Endothelial cell of umbilical vein (primary cell): ENCODE data around the gene PDE11A. TPM values are rescaled to one million over a fixed set of nuclear protein-coding genes. Genes with fewer than 3 reads are reported as not detected.

Source experiments
- BruUV-seq: library from RNA; stranded (reverse); fragments of 400-500 nt; replicated peaks from 2 replicates; lab custom pipeline; 2021; lab: Mats Ljungman, UMichigan
- CTCF ChIA-PET: fragments of 300-600, 350-600 bp; sonication (Branson Sonifier 250); formaldehyde crosslinking; loops from one replicate; lab custom pipeline; 2021; ENCODE audit warnings: antibody characterized with exemption, inconsistent platforms; lab: Charles Lee
- POLR2A ChIA-PET: fragments of 300-600, 350-600 bp; sonication (Branson Sonifier 250); formaldehyde crosslinking; loops from one replicate; lab custom pipeline; 2021; ENCODE audit warnings: antibody characterized with exemption, inconsistent platforms; lab: Charles Lee
- DNase-seq: peaks from one replicate; pipeline ENCODE4 v3.0.0-alpha.2; 2011; ENCODE audit warnings: low read depth, low spot score
- FAIRE-seq: peaks from 2 replicates; lab custom pipeline; 2011; peaks lifted over from hg19 to GRCh38; lab: Jason Lieb, UNC
- H2AFZ ChIP-seq: 2 replicates; pipeline ENCODE4 v1.6.0; 2012; ENCODE audit warnings: low read depth, low read length, control low read depth, inconsistent platforms
- H3K27ac ChIP-seq: 2 replicates; pipeline ENCODE4 v1.5.1; 2011; ENCODE audit warnings: low read depth, mild to moderate bottlenecking, control low read depth, low read length, moderate library complexity; ENCODE audit not compliant: insufficient read depth
- H3K27me3 ChIP-seq, 2 experiments: 2 replicates each; pipeline versions ENCODE4 v1.6.0 to v1.6.1; 2011; ENCODE audit warnings: low read length in 2 of 2, mixed read lengths in 1 of 2; ENCODE audit not compliant: control insufficient read depth in 2 of 2, insufficient read depth in 2 of 2
- H3K36me3 ChIP-seq, 2 experiments: 2 replicates in 1 of 2; 3 replicates in 1 of 2; pipeline ENCODE4 v1.5.1; 2011; ENCODE audit warnings: low read length in 2 of 2, mild to moderate bottlenecking in 1 of 2, moderate library complexity in 1 of 2; ENCODE audit not compliant: control insufficient read depth in 2 of 2, insufficient read depth in 2 of 2; ENCODE audit errors: extremely low read depth in 1 of 2
- H3K4me1 ChIP-seq: 3 replicates; pipeline ENCODE4 v1.5.1; 2011; ENCODE audit warnings: mild to moderate bottlenecking, low read length; ENCODE audit not compliant: control insufficient read depth, insufficient read depth; ENCODE audit errors: extremely low read depth
- H3K4me2 ChIP-seq: 2 replicates; pipeline ENCODE4 v1.6.1; 2011; ENCODE audit warnings: low read length, control low read depth, mixed read lengths; ENCODE audit not compliant: insufficient read depth
- H3K4me3 ChIP-seq, 3 experiments: fragments of 200-600 bp in 1 of 3; sonication (generic), shearing (Covaris generic) in 1 of 3; replicated peaks in 1 of 3; 2 replicates each; pipeline ENCODE4 v1.5.1; 2011 to 2016; ENCODE audit warnings: control low read depth in 3 of 3, low read length in 3 of 3, mild to moderate bottlenecking in 2 of 3, inconsistent platforms in 1 of 3, low read depth in 1 of 3, moderate library complexity in 1 of 3; ENCODE audit not compliant: insufficient read depth in 1 of 3
- H3K79me2 ChIP-seq: 2 replicates; pipeline ENCODE4 v1.6.0; 2012; ENCODE audit warnings: low read length, inconsistent platforms; ENCODE audit not compliant: control insufficient read depth, insufficient read depth
- H3K9ac ChIP-seq: replicated peaks from 2 replicates; pipeline ENCODE3; 2011; ENCODE audit warnings: low read length, control low read depth; ENCODE audit not compliant: insufficient read depth; ENCODE audit errors: extremely low read depth
- H3K9me1 ChIP-seq: replicated peaks from 3 replicates; pipeline ENCODE4 v1.6.0; 2011; ENCODE audit warnings: mild to moderate bottlenecking, low read length; ENCODE audit not compliant: control insufficient read depth, insufficient read depth; ENCODE audit errors: extremely low read depth
- H3K9me3 ChIP-seq: replicated peaks from 2 replicates; pipeline ENCODE4 v1.5.1; 2012; ENCODE audit warnings: low read length, inconsistent platforms; ENCODE audit not compliant: control insufficient read depth, insufficient read depth
- H4K20me1 ChIP-seq: replicated peaks from 2 replicates; pipeline ENCODE3; 2011; ENCODE audit warnings: mild to moderate bottlenecking, low read length; ENCODE audit not compliant: control insufficient read depth, insufficient read depth; ENCODE audit errors: extremely low read depth
- CTCF ChIP-seq, 2 donors: IDR thresholded peaks; 1 replicate in 1 of 2; 2 replicates in 1 of 2; pipeline ENCODE4 v1.5.1; 2011; ENCODE audit warnings: low read length in 2 of 2, mild to moderate bottlenecking in 2 of 2, moderate library complexity in 2 of 2, control low read depth in 1 of 2, inconsistent platforms in 1 of 2, low read depth in 1 of 2; ENCODE audit not compliant: insufficient read depth in 1 of 2; ENCODE audit errors: extremely low read depth in 1 of 2
- EZH2 ChIP-seq: IDR thresholded peaks from 2 replicates; pipeline ENCODE4 v1.6.1; 2012; ENCODE audit warnings: borderline replicate concordance, low read depth, mild to moderate bottlenecking, moderate library complexity, low read length, inconsistent platforms; ENCODE audit not compliant: severe bottlenecking
- FOS ChIP-seq: IDR thresholded peaks from 2 replicates; pipeline ENCODE4 v1.6.1; 2011; ENCODE audit warnings: mild to moderate bottlenecking, low read length, moderate library complexity, borderline replicate concordance; ENCODE audit not compliant: insufficient read depth
- GATA2 ChIP-seq: IDR thresholded peaks from 2 replicates; pipeline ENCODE4 v1.7.0; 2011; ENCODE audit warnings: low read depth, mild to moderate bottlenecking, moderate library complexity, mixed read lengths, low read length; ENCODE audit not compliant: insufficient read length, insufficient read depth
- JUN ChIP-seq: IDR thresholded peaks from 2 replicates; pipeline ENCODE4 v1.6.1; 2011; ENCODE audit warnings: borderline replicate concordance, low read depth; ENCODE audit not compliant: insufficient read length, insufficient read depth
- MAX ChIP-seq: IDR thresholded peaks from 2 replicates; pipeline ENCODE4 v1.6.1; 2011; ENCODE audit not compliant: insufficient read depth, insufficient read length
- MYC ChIP-seq: IDR thresholded peaks from one replicate; pipeline ENCODE4 v1.6.1; 2011; ENCODE audit warnings: mild to moderate bottlenecking, low read depth, low read length
- POLR2A ChIP-seq: IDR thresholded peaks from 2 replicates; pipeline ENCODE4 v1.6.1; 2012; ENCODE audit warnings: low read depth, mild to moderate bottlenecking, control low read depth, low read length
- POLR2AphosphoS5 ChIP-seq: IDR thresholded peaks from 2 replicates; pipeline ENCODE4 v1.6.1; 2012; ENCODE audit warnings: low read depth, mild to moderate bottlenecking, control low read depth, low read length, moderate library complexity; ENCODE audit not compliant: insufficient read depth
- dilution Hi-C: fragments of 300-500 bp; cut with MboI; formaldehyde crosslinking; loops from one replicate; pipeline ENCODE4 v1.15.0; 2019; ENCODE audit warnings: low sequenced_read_pairs; ENCODE audit not compliant: extremely low pct_ligation_motif_present
- intact Hi-C: fragments of 100-400 bp; cut with micrococcal nuclease; formaldehyde crosslinking; loops from one replicate; pipeline ENCODE4 v1.10.0; 2022
- polyA plus RNA-seq, 4 experiments: library from polyadenylated mRNA; depleted of rRNA in 3 of 4; stranded (reverse) in 3 of 4; unstranded in 1 of 4; fragments of >200 nt; gene quantifications; 2 replicates each; pipeline versions ENCODE4 v1.2.1 to v1.2.3, GENCODE V29; 2011 to 2012; ENCODE audit warnings: missing spikeins in 1 of 4
- total RNA-seq: library from RNA; stranded (reverse); gene quantifications from 2 replicates; pipeline ENCODE4 v1.2.3, GENCODE V29; 2021

The PDE11A gene
- total and polyA plus RNA-seq, 2 donors (not counting 3 experiments of a cell fraction or from before 2014, with no cell fraction given), result 0.07 to 0.51 TPM

- no peak for TF ChIP-seq EZH2
- TF ChIP-seq FOS, result no peak
- no peak for TF ChIP-seq MYC
- TF ChIP-seq JUN, result no peak
- no peak for TF ChIP-seq POLR2A
- TF ChIP-seq CTCF (IDR thresholded peaks at IDR 0.05; ENCODE audit: extremely low read depth in 1 of 2, insufficient read depth in 1 of 2, low read depth in 1 of 2, low read length in 2 of 2), result no peak
- TF ChIP-seq GATA2, result no peak
- TF ChIP-seq MAX, result no peak
- TF ChIP-seq POLR2AphosphoS5, result no peak
- no peak overlapping the region for H3K4me3 ChIP-seq
- H3K4me1 ChIP-seq, result no peaks in the 10 kb centered on the region
- H3K4me2 ChIP-seq, result no peak overlapping the region
- intact Hi-C loops, result no loop called here
- no peak for FAIRE-seq
- H3K27ac ChIP-seq, result no peak overlapping the region
- dilution Hi-C loops, result no loop called here
- no TSS peak for BruUV-seq
- ChIA-PET CTCF (no interaction called here), POLR2A (interaction anchor here (0.6 kb wide), 1 partner anchor 174 kb away, joined by 4 read pairs; no protein-coding TSS in a partner anchor)
- peaks cover 0 to 2% of the 10 kb centered on the region in 2 experiments for H3K27me3 ChIP-seq
- H3K9me3 ChIP-seq, result no peaks in the 10 kb centered on the region
- H3K9me1 ChIP-seq, result no peaks in the 10 kb centered on the region
- H4K20me1 ChIP-seq, result no peaks in the 10 kb centered on the region
- H2AFZ ChIP-seq, result no peak overlapping the region
- no peaks in the 10 kb centered on the region for H3K79me2 ChIP-seq
- no peak overlapping the region for H3K9ac ChIP-seq
- H3K36me3 ChIP-seq, result no peaks in the 10 kb centered on the region
- no peak for DNase-seq
Measured at GRCh38 chr2:177998006-177998405, 74.6 kb downstream of the PDE11A start.
